Adipocyte (in vitro differentiated cells): ENCODE data around the gene OR2T11.
"Not testable (repeated sequence)": the region's sequence is repeated elsewhere in the genome, so short reads cannot be mapped to it uniquely, and the experiment has no call there.

Experiments used
- DNase-seq: peaks from one replicate; pipeline ENCODE4 v3.0.0-alpha.2; 2015; ENCODE audit warnings: low read depth
- H3K27me3 ChIP-seq: replicated peaks from 2 replicates; pipeline ENCODE4 v1.7.0; 2013; ENCODE audit warnings: mild to moderate bottlenecking, low read length, moderate library complexity; ENCODE audit not compliant: control insufficient read depth, insufficient read depth
- H3K36me3 ChIP-seq: 2 replicates; pipeline ENCODE4 v1.7.0; 2013; ENCODE audit warnings: low read length, mild to moderate bottlenecking, moderate library complexity; ENCODE audit not compliant: control insufficient read depth, insufficient read depth, severe bottlenecking
- H3K4me1 ChIP-seq: 2 replicates; pipeline ENCODE4 v1.7.0; 2013; ENCODE audit warnings: mild to moderate bottlenecking, low read length, moderate library complexity; ENCODE audit not compliant: control insufficient read depth, insufficient read depth
- H3K4me3 ChIP-seq: 2 replicates; pipeline ENCODE4 v1.7.0; 2013; ENCODE audit warnings: mild to moderate bottlenecking, low read length, moderate library complexity
- H3K9ac ChIP-seq: 2 replicates; pipeline ENCODE4 v1.7.0; 2013; ENCODE audit warnings: mild to moderate bottlenecking, low read length, moderate library complexity
- H3K9me3 ChIP-seq: 2 replicates; pipeline ENCODE4 v1.7.0; 2013; ENCODE audit warnings: mild to moderate bottlenecking, low read length, moderate library complexity; ENCODE audit not compliant: control insufficient read depth

Gene OR2T11

DNA sequence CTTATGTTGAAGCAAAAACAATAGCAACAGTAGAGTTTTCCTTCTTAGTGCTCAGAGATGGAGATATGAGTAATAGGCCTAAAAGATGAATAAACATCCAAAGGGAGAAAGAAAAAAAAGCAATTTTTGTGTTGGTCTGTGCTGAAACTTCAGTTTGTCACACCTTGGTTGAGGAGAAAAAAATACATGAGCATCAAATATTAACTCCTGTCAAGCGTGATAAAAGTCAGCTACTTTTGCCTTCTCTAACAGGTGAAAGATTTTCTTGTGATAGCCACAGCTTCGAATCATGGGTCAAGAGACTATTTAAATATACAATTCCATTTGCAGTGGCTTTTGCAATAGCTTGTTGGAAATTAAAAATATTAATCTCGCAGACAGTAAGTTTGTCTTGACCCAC, 6.0 kb upstream of the OR2T11 start:
- H3K9me3 ChIP-seq, H3K4me1 ChIP-seq, H3K36me3 ChIP-seq, H3K27me3 ChIP-seq, DNase-seq, H3K4me3 ChIP-seq, H3K9ac ChIP-seq: not testable (repeated sequence)

DNA sequence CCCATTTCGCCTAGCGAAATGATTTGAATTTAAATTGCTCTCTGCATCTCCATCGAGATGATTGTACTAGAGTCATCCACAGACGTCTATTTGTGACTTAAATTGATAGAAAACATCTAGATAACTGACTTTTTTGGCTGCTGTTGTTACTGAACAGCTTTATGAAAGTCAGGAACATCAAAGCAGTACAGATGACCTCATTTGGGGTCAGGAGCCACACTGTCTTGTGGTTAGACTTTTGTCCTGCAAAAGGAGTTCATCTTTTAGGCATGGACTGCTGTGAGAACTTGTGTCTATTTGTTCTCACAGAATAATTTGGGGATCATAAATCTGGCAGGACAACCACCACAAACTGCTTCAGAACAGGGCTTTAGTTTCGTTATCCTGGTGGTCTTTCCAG, 4.8 kb upstream of the OR2T11 start:
- not testable (repeated sequence) for H3K4me3 ChIP-seq, H3K27me3 ChIP-seq, H3K9ac ChIP-seq, DNase-seq, H3K4me1 ChIP-seq, H3K9me3 ChIP-seq, H3K36me3 ChIP-seq

DNA sequence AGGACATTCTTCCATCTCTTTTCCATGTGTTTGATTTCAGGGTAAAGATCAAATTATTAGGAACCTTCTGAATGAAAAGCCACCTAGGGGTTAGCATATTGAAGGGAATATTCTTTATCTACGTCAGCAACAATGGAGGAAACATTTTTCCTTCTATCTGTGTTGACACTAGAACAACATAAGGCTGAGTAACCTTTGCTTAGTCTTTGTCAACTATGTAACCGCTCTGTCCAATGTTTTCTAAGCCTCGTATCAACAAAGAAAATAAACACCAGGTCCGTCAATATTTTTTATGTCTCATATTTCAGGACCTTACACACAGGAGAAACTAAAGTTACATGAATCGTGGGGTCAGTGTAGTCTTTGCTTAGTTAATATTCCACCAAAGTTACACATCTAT, 1.7 kb upstream of the OR2T11 start:
- not testable (repeated sequence) for H3K9me3 ChIP-seq, H3K4me3 ChIP-seq, DNase-seq, H3K4me1 ChIP-seq, H3K27me3 ChIP-seq, H3K36me3 ChIP-seq, H3K9ac ChIP-seq

- Histone ChIP-seq H3K9me3 (no peaks in the 10 kb centered on the region), H3K9ac (no peak overlapping the region), H3K36me3 (no peaks in the 10 kb centered on the region), H3K4me3 (no peak overlapping the region), H3K27me3 (no peaks in the 10 kb centered on the region), H3K4me1 (no peaks in the 10 kb centered on the region)
- DNase-seq = no peak
These were observed 3.4 kb downstream of the OR2T11 start for GRCh38 chr1:248631354-248632008.

DNA sequence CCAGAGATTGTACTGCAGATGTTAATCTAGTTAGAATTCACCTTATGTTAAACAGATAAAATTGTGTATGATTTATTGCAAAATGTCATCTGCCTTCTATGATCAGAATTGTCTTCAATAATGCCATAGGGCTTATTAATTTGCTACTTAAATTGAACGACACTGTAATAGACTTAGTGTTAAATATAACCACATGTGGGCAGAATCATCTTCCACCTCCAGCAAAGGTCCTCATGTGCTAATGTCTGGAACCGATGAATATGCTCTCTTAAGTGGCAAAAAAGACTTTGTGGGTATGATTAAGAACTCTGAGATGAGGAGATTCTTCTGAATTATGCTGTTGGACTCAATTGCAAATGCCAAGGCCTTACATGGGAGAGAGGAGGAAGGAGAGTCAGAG, 4.3 kb downstream of the OR2T11 start:
- no peak overlapping the region for H3K9ac ChIP-seq
- no peaks in the 10 kb centered on the region for H3K36me3 ChIP-seq
- H3K4me3 ChIP-seq = no peak overlapping the region
- H3K27me3 ChIP-seq = peaks cover 5% of the 10 kb centered on the region
- H3K4me1 ChIP-seq = no peaks in the 10 kb centered on the region
- no peak for DNase-seq
- no peaks in the 10 kb centered on the region for H3K9me3 ChIP-seq

DNA sequence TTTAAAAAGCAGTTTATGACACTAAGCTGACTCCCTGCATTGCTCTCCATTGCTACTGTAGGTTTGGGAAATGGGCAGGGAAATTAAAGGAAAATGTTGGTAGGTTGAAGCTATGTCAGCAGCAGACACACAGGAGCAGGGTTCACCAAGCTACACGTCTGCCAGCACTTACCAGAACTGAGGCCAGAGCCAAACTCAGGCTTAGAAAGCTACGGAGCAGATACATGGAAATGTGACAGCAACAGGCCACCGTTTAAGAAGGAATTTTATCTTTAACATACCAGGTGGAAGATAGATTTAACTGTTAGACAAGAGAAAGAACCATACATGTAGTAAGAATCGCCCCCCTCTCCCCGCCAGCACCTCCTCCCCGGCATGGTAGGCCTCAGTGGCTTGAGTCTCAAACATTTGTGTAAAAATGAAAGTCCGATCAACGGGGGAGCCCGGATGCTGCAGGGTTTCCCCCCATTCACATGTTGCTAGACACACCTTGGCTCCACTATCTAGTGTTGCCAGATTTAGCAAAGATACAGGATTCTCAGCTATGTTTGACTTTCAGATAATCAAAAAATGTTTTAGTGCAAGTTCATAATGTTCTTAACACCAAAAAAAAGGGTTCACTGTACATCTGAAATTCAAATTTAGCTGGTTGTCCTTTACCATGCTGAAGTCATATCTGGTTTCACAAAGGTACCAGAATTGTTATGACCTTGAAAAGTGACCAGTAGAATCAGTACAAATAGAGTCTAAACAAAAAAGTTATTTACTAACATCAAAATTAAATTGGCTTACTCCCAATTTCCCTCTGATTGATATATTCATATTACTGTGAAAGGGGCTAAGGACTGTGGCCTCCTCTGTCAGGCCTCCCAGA, 6.7 kb downstream of the OR2T11 start:
- H3K9ac ChIP-seq = no peak overlapping the region
- H3K27me3 ChIP-seq = peaks cover 5% of the 10 kb centered on the region
- no peak overlapping the region for H3K4me3 ChIP-seq
- no peaks in the 10 kb centered on the region for H3K36me3 ChIP-seq
- no peak for DNase-seq
- no peaks in the 10 kb centered on the region for H3K9me3 ChIP-seq
- H3K4me1 ChIP-seq = peaks cover under 1% of the 10 kb centered on the region

GRCh38 chr1:248625971-248626370, 8.9 kb downstream of the OR2T11 start:
- Histone ChIP-seq H3K9ac (no peak overlapping the region), H3K4me1 (peaks cover 7% of the 10 kb centered on the region), H3K9me3 (no peaks in the 10 kb centered on the region), H3K36me3 (no peaks in the 10 kb centered on the region), H3K4me3 (no peak overlapping the region), H3K27me3 (peaks cover 5% of the 10 kb centered on the region)
- DNase-seq = no peak

- peaks cover 10% of the 10 kb centered on the region for H3K27me3 ChIP-seq
- peaks cover 7% of the 10 kb centered on the region for H3K4me1 ChIP-seq
- H3K9me3 ChIP-seq = no peaks in the 10 kb centered on the region
- DNase-seq = no peak
- H3K9ac ChIP-seq = no peak overlapping the region
- H3K36me3 ChIP-seq = no peaks in the 10 kb centered on the region
- H3K4me3 ChIP-seq = no peak overlapping the region
These were observed 9.7 kb downstream of the OR2T11 start for GRCh38 chr1:248625166-248625565.

- Histone ChIP-seq H3K4me3 (no peak overlapping the region), H3K27me3 (peaks cover 12% of the 10 kb centered on the region), H3K9me3 (no peaks in the 10 kb centered on the region), H3K9ac (no peak overlapping the region), H3K4me1 (peaks cover 7% of the 10 kb centered on the region), H3K36me3 (no peaks in the 10 kb centered on the region)
- DNase-seq = peak; percentile 55
These were observed 12.3 kb downstream of the OR2T11 start for GRCh38 chr1:248622570-248623001.

DNA sequence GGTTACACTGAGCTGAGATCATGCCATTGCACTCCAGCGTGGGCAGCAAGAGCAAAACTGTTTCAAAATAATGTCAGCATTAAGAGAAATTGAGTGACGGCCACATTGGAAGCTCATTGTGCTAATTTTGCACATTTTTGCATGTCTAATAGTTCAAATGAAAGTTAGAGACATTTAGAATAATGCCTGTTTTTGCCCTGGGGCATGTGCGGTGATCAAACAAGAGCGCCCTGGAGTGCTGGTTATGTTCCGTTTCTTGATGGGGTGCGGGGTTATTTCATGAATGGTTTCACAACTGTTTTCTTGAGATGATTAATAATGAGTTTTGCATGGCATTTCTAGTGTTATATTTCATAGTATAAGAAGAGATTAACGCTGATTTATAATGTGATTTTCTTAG, 13.1 kb downstream of the OR2T11 start:
- no peak for DNase-seq
- peaks cover 12% of the 10 kb centered on the region for H3K27me3 ChIP-seq
- no peaks in the 10 kb centered on the region for H3K9me3 ChIP-seq
- no peak overlapping the region for H3K4me3 ChIP-seq
- no peaks in the 10 kb centered on the region for H3K36me3 ChIP-seq
- peaks cover 7% of the 10 kb centered on the region for H3K4me1 ChIP-seq
- H3K9ac ChIP-seq = no peak overlapping the region

DNA sequence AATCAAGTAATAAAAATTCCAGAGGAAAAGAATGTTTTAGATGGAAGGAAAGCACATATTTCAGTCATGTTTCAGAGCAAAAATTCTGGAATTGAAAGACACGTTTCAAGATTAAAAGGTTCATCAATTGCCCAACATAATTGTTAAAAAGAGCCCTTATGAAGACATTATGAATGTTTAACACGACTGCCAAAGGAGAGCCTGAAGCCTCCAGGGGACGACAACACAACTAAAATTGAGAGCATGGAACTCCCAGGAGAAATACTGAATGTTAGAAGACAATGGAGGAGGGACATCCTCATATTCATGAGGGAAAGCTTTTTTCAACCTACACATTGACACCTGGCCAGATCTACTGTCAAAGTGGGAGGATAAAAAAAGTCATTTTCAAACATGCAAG, 16.0 kb downstream of the OR2T11 start:
- DNase-seq = peak; percentile 67
- Histone ChIP-seq H3K27me3 (peaks cover 8% of the 10 kb centered on the region), H3K36me3 (no peaks in the 10 kb centered on the region), H3K9me3 (no peaks in the 10 kb centered on the region), H3K4me3 (no peak overlapping the region), H3K9ac (no peak overlapping the region), H3K4me1 (peaks cover 7% of the 10 kb centered on the region)
